ENCODE measurements around the gene BRIX1.

BRIX1 gene

GRCh38 chr5:34895641-34896419 lies 19.7 kb upstream of the BRIX1 start:
- Histone ChIP-seq H3K4me1 (ENCODE audit: insufficient read depth, low read length) (no peaks in the 10 kb centered on the region), H3K9ac (ENCODE audit: low read depth, low read length) (no peak overlapping the region), H3K36me3 (ENCODE audit: insufficient read depth, low read length) (no peaks in the 10 kb centered on the region), H3K27ac (ENCODE audit: low read length) (no peak overlapping the region), H3K4me3 (ENCODE audit: low read depth in 1 of 2, low read length in 2 of 2) (no peak overlapping the region), H4K20me1 (ENCODE audit: insufficient read depth, low read length) (no peaks in the 10 kb centered on the region), H3K9me3 (ENCODE audit: insufficient read depth, low read length, severe bottlenecking) (no peaks in the 10 kb centered on the region), H3K79me2 (ENCODE audit: insufficient read depth, low read length) (no peaks in the 10 kb centered on the region), H3K4me2 (ENCODE audit: insufficient read depth, low read length) (no peak overlapping the region), H2AFZ (ENCODE audit: low read depth, low read length) (no peak overlapping the region), H3K27me3 (ENCODE audit: insufficient read depth, low read length, poor library complexity) (no peaks in the 10 kb centered on the region)
- TF ChIP-seq CTCF (IDR thresholded peaks at IDR 0.05; ENCODE audit: borderline replicate concordance, extremely low read depth, low read length, poor library complexity, severe bottlenecking) (no peak), EZH2 (IDR thresholded peaks at IDR 0.05; ENCODE audit: borderline replicate concordance, low read depth, low read length, severe bottlenecking) (no peak)
- no peak for ATAC-seq (ENCODE audit: insufficient read depth, low read depth)
- no peak for DNase-seq

GRCh38 chr5:34897646-34898045 lies 17.9 kb upstream of the BRIX1 start:
- Histone ChIP-seq H3K9ac (ENCODE audit: low read depth, low read length) (no peak overlapping the region), H3K27me3 (ENCODE audit: insufficient read depth, low read length, poor library complexity) (no peaks in the 10 kb centered on the region), H3K27ac (ENCODE audit: low read length) (no peak overlapping the region), H3K4me2 (ENCODE audit: insufficient read depth, low read length) (no peak overlapping the region), H3K4me1 (ENCODE audit: insufficient read depth, low read length) (no peaks in the 10 kb centered on the region), H3K4me3 (ENCODE audit: low read depth in 1 of 2, low read length in 2 of 2) (no peak overlapping the region), H3K79me2 (ENCODE audit: insufficient read depth, low read length) (no peaks in the 10 kb centered on the region), H2AFZ (ENCODE audit: low read depth, low read length) (no peak overlapping the region), H3K36me3 (ENCODE audit: insufficient read depth, low read length) (0 out of 2 replicates have a peak, but pooled peaks cover 3% of the 10 kb centered on the region), H4K20me1 (ENCODE audit: insufficient read depth, low read length) (no peaks in the 10 kb centered on the region), H3K9me3 (ENCODE audit: insufficient read depth, low read length, severe bottlenecking) (no peaks in the 10 kb centered on the region)
- no peak for ATAC-seq (ENCODE audit: insufficient read depth, low read depth)
- no peak for DNase-seq
- no peak for TF ChIP-seq EZH2 (IDR thresholded peaks at IDR 0.05; ENCODE audit: borderline replicate concordance, low read depth, low read length, severe bottlenecking)
- no peak for TF ChIP-seq CTCF (IDR thresholded peaks at IDR 0.05; ENCODE audit: borderline replicate concordance, extremely low read depth, low read length, poor library complexity, severe bottlenecking)

GRCh38 chr5:34898258-34898895 lies 17.1 kb upstream of the BRIX1 start:
- Histone ChIP-seq H3K27me3 (ENCODE audit: insufficient read depth, low read length, poor library complexity) (no peaks in the 10 kb centered on the region), H3K36me3 (ENCODE audit: insufficient read depth, low read length) (peaks cover 5% of the 10 kb centered on the region; the same call in 1 of the 2 replicates), H3K4me2 (ENCODE audit: insufficient read depth, low read length) (no peak overlapping the region), H3K27ac (ENCODE audit: low read length) (no peak overlapping the region), H3K4me3 (ENCODE audit: low read depth in 1 of 2, low read length in 2 of 2) (no peak overlapping the region), H2AFZ (ENCODE audit: low read depth, low read length) (no peak overlapping the region), H3K9me3 (ENCODE audit: insufficient read depth, low read length, severe bottlenecking) (no peaks in the 10 kb centered on the region), H3K79me2 (ENCODE audit: insufficient read depth, low read length) (no peaks in the 10 kb centered on the region), H4K20me1 (ENCODE audit: insufficient read depth, low read length) (no peaks in the 10 kb centered on the region), H3K9ac (ENCODE audit: low read depth, low read length) (no peak overlapping the region), H3K4me1 (ENCODE audit: insufficient read depth, low read length) (no peaks in the 10 kb centered on the region)
- peak; percentile 59 for DNase-seq
- TF ChIP-seq CTCF (IDR thresholded peaks at IDR 0.05; ENCODE audit: borderline replicate concordance, extremely low read depth, low read length, poor library complexity, severe bottlenecking) (peak; percentile 87), EZH2 (IDR thresholded peaks at IDR 0.05; ENCODE audit: borderline replicate concordance, low read depth, low read length, severe bottlenecking) (no peak)
- peak; percentile 88 for ATAC-seq (ENCODE audit: insufficient read depth, low read depth)

Measured in DND-41 (cell line).